A549 (cell line): ENCODE results near the gene CDCA3.

Source experiments
- EP300 ChIP-seq, 2 experiments: fragments of >200 bp; sonication (Bioruptor Twin); formaldehyde crosslinking; IDR thresholded peaks; 2 replicates in 1 of 2; 3 replicates in 1 of 2; pipeline ENCODE4 v1.6.1; 2016 to 2017
- NFE2L2 ChIP-seq: fragments of 150-350 bp; conservative IDR thresholded peaks from 2 replicates; pipeline ENCODE4 v1.6.1; 2014; ENCODE audit warnings: low read length
- POLR2A ChIP-seq: IDR thresholded peaks from 2 replicates; pipeline ENCODE4 v1.6.1; 2012; ENCODE audit warnings: mild to moderate bottlenecking, low read length
- USF2 ChIP-seq: fragments of 450-650 bp; IDR thresholded peaks from 2 replicates; pipeline ENCODE4 v1.6.1; 2014; ENCODE audit warnings: antibody characterized with exemption

- TF ChIP-seq POLR2A, result no peak
- TF ChIP-seq USF2, result no peak
- TF ChIP-seq EP300 (IDR thresholded peaks at IDR 0.05), result no peak
- no peak for TF ChIP-seq NFE2L2
These were observed 48.9 kb upstream of the CDCA3 start for GRCh38 chr12:6899837-6900519.
